AG09319 (cell line): ENCODE data around the gene MFNG.

Experiments used
- DNase-seq: peaks from one replicate; pipeline ENCODE4 v3.0.0-alpha.2; 2010; ENCODE audit warnings: low read depth; ENCODE audit errors: extremely low read depth
- TF ChIP-seq, protein P1 (sequence below): IDR thresholded peaks from 2 replicates; pipeline ENCODE4 v1.5.1; 2011; ENCODE audit warnings: low read depth, mild to moderate bottlenecking, inconsistent platforms, low read length, moderate library complexity

Gene MFNG

DNA sequence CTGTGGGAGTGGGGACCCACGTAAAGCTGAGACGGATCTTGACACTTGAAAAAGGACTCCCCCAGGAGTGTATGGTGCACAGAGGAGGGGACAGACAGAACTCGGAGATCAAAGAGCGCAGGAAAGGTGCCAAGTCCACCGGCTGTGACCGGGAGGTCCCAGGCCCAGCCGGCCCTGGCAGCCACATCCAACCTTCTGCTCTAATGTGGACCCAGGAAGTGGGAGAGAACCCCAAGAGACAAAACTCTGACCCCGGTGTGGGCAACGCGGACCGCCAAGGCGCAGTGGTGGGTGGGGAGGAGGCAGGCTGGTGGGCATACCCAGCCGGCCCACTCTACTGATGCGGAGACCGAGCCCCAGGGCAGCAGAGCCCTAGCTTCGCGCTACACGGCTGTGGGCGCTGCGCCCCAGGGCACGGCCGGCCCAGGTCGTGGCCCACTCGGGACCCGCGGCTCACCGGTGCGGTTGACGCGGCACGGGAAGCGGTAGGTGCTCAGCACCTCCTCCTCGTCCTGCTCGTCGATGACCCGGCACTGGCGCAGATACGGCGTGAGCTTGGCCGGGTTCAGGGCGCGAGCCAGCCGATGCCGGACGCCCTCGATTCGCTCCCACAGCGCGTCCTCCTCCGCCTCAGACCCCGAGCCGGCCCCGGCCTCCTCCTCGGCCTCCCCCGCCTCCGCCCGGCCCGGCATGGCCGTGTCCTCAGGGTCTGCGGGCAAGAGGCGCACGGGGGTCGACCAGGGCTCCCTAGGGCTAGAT lies 32.5 kb upstream of the MFNG start:
- TF ChIP-seq, protein P1, sequence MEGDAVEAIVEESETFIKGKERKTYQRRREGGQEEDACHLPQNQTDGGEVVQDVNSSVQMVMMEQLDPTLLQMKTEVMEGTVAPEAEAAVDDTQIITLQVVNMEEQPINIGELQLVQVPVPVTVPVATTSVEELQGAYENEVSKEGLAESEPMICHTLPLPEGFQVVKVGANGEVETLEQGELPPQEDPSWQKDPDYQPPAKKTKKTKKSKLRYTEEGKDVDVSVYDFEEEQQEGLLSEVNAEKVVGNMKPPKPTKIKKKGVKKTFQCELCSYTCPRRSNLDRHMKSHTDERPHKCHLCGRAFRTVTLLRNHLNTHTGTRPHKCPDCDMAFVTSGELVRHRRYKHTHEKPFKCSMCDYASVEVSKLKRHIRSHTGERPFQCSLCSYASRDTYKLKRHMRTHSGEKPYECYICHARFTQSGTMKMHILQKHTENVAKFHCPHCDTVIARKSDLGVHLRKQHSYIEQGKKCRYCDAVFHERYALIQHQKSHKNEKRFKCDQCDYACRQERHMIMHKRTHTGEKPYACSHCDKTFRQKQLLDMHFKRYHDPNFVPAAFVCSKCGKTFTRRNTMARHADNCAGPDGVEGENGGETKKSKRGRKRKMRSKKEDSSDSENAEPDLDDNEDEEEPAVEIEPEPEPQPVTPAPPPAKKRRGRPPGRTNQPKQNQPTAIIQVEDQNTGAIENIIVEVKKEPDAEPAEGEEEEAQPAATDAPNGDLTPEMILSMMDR = no peak
- DNase-seq = no peak

DNA sequence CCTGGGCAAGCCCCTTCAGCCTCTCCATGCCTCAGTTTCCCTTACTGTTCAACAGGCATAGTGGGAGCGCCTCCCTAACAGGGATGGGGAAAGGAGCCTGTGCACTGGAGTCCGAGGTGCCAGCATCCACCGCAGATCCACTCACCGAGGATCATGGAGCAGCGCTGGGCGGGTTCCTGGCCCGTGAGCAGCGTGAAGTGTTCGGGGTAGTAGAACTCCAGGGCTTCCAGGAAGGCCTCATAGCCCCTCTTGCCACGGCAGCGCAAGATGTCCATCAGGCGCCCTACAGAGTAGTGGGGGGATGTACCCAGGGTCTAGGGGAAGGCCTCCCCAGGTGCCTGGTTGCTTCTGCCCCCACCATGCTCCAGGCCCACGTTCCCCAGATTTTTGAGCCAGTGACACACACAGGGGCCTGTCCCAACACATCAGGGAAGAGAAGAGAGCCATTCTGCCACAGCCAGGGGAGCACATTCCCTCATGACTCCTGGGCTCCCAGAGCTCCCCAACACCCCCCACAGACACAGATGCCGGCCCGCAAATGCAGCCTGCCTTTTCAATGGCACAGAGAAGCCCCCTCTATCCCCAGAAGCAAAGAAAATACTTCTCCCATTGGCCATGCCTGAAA lies 31.8 kb upstream of the MFNG start:
- DNase-seq = no peak
- TF ChIP-seq, protein P1 = no peak

GRCh38 chr22:37516456-37516855 lies 30.3 kb upstream of the MFNG start:
- DNase-seq = no peak
- TF ChIP-seq, protein P1 = no peak

GRCh38 chr22:37515901-37516300 lies 29.7 kb upstream of the MFNG start:
- no peak for DNase-seq
- TF ChIP-seq, protein P1 = no peak

GRCh38 chr22:37514526-37515051 lies 28.4 kb upstream of the MFNG start:
- DNase-seq = no peak
- TF ChIP-seq, protein P1 = no peak

DNA sequence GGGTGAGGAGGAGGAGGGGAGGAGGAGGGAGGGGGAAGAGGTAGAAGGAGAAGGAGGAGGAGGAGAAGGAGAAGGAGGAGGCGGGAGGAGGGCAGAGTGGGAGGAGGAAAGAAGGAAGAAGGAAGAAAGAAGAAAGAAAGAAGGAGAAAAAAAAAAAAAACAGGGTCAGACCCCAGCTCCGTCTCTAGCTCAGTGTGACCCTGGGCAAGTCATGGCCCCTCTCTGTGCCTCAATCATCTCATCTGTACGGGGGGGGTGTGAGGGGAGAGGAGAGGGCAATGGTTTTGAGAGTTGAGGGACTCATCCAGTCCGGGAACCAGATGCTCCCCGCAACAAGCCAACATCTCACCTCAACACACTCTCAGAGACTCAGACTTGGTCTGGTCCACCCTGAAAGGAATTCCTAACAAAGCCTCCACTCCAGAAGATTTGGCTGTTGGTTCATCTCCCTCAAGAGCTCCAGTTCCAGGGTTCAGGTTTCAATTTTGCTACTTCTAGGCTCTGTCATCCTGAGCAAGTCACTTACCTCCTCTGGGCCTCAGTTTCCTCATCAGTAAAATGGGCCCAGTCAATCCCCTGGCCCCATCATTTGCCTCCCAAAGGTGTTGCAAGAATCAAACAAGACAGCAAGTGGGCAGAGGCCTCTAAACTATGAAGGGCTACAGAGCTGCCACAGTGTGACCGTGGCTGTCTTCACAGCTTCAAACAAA lies 25.4 kb upstream of the MFNG start:
- TF ChIP-seq, protein P1 = no peak
- no peak for DNase-seq

GRCh38 chr22:37510091-37510490 lies 23.9 kb upstream of the MFNG start:
- DNase-seq = no peak
- TF ChIP-seq, protein P1 = no peak
